ENCODE data around the gene FCHSD2.
A peak's percentile ranks its signal among the peaks of the same experiment; 100 is the strongest.
"Not testable (repeated sequence)": the region's sequence is repeated elsewhere in the genome, so short reads cannot be mapped to it uniquely, and the experiment has no call there.

Gene FCHSD2

GRCh38 chr11:72798361-72798760 is 343.8 kb downstream of the FCHSD2 start:
- no peak overlapping the region for H3K4me3 ChIP-seq (ENCODE audit: low read length in 2 of 2)
- H3K27ac ChIP-seq (ENCODE audit: low read depth in 2 of 2, low read length in 2 of 2), result no peak overlapping the region

DNA sequence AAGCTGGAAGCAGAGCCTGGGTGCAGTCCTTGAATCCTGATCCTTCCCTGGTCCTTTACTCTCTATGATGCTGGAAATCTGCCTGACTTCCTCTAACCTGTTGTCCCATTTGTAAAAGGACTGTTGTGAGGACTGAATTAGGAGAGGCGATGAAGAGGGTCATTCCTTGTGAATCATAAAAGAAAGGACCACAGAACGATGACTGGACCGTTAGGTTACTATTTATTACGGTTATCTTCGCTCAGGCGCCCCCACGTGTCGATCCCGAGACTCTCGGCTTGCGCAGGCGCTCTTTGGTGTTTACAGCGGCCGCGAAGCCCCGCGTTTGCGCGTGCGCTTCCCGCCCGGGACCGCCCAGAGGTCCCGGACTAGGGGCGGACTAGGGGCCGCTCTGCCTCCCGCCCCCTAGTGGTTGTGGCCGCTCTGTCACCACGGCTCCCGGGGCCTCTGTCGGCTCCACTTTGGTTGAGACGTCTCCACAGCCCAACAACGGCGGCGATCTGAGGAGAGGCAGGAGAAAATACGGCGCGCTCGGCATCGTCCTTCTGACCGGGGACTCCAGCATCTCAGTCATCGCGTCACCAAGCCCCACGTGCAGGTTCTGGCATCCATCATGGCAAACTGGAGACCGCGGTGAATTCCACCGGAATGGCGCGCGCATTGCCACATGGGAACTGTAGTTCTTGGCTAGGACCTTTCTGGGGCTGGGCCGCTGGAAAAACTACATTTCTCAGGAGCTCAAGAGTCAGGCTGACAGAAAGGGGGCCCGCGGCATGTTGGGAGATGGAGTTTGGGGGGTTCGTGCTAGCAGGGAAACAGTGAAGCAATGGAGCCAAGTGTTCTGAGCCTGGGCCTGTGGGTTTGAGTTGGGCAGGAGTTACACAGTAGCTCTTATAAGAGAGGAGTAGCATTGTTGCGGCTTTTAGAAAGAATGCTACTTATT is 348.4 kb downstream of the FCHSD2 start, which contains the start of gene STARD10:
TSS of gene STARD10 (minus strand) at position 623 of the 943 bp plus-strand sequence. CDS start 12,866 bp downstream, outside the sequence.
- Histone ChIP-seq H3K9ac (ENCODE audit: low read depth in 1 of 2, low read length in 2 of 2) (peak within 1 kb of the TSS; percentile 77 to 82), H3K36me3 (ENCODE audit: control insufficient read depth in 2 of 2, insufficient read depth in 2 of 2, low read length in 2 of 2) (no peaks in the 10 kb centered on the region), H3K27ac (ENCODE audit: low read depth in 2 of 2, low read length in 2 of 2) (peak within 1 kb of the TSS; percentile 88 to 89), H3K9me3 (ENCODE audit: control insufficient read depth in 2 of 2, low read length in 2 of 2) (no peaks in the 10 kb centered on the region), H3K27me3 (ENCODE audit: control insufficient read depth in 2 of 2, insufficient read depth in 2 of 2, low read length in 2 of 2) (no peaks in the 10 kb centered on the region), H3K4me3 (ENCODE audit: low read length in 2 of 2) (peak within 1 kb of the TSS; percentile 86 to 94), H3K4me1 (ENCODE audit: control insufficient read depth in 2 of 2, insufficient read depth in 2 of 2, low read length in 2 of 2) (peaks cover 19 to 21% of the 10 kb centered on the region in 2 donors)

More at GRCh38 chr11:72798361-72798760, 343.8 kb downstream of the FCHSD2 start:
- Histone ChIP-seq H3K4me1 (ENCODE audit: control insufficient read depth in 2 of 2, insufficient read depth in 2 of 2, low read length in 2 of 2) (peaks cover 7% of the 10 kb centered on the region in 2 donors), H3K27me3 (ENCODE audit: control insufficient read depth in 2 of 2, insufficient read depth in 2 of 2, low read length in 2 of 2) (no peaks in the 10 kb centered on the region), H3K9ac (ENCODE audit: low read depth in 1 of 2, low read length in 2 of 2) (no peak overlapping the region), H3K36me3 (ENCODE audit: control insufficient read depth in 2 of 2, insufficient read depth in 2 of 2, low read length in 2 of 2) (no peaks in the 10 kb centered on the region), H3K9me3 (ENCODE audit: control insufficient read depth in 2 of 2, low read length in 2 of 2) (no peaks in the 10 kb centered on the region)

- peak overlapping the region in 1 of 2 donors; percentile 41 for H3K4me3 ChIP-seq (ENCODE audit: low read length in 2 of 2)
- H3K36me3 ChIP-seq (ENCODE audit: control insufficient read depth in 2 of 2, insufficient read depth in 2 of 2, low read length in 2 of 2), result no peaks in the 10 kb centered on the region
- H3K27me3 ChIP-seq (ENCODE audit: control insufficient read depth in 2 of 2, insufficient read depth in 2 of 2, low read length in 2 of 2), result no peaks in the 10 kb centered on the region
- H3K9me3 ChIP-seq (ENCODE audit: control insufficient read depth in 2 of 2, low read length in 2 of 2), result no peaks in the 10 kb centered on the region
- peaks cover 21 to 23% of the 10 kb centered on the region in 2 donors for H3K4me1 ChIP-seq (ENCODE audit: control insufficient read depth in 2 of 2, insufficient read depth in 2 of 2, low read length in 2 of 2)
- peak overlapping the region; percentile 7 to 41 for H3K9ac ChIP-seq (ENCODE audit: low read depth in 1 of 2, low read length in 2 of 2)
- H3K27ac ChIP-seq (ENCODE audit: low read depth in 2 of 2, low read length in 2 of 2), result peak overlapping the region; percentile 39 to 70
Measured at GRCh38 chr11:72793076-72793424, 349.1 kb downstream of the FCHSD2 start.

- no peaks in the 10 kb centered on the region for H3K36me3 ChIP-seq (ENCODE audit: control insufficient read depth in 2 of 2, insufficient read depth in 2 of 2, low read length in 2 of 2)
- H3K27ac ChIP-seq (ENCODE audit: low read depth in 2 of 2, low read length in 2 of 2), result peak overlapping the region in 1 of 2 donors; percentile 39
- no peaks in the 10 kb centered on the region for H3K9me3 ChIP-seq (ENCODE audit: control insufficient read depth in 2 of 2, low read length in 2 of 2)
- no peaks in the 10 kb centered on the region for H3K27me3 ChIP-seq (ENCODE audit: control insufficient read depth in 2 of 2, insufficient read depth in 2 of 2, low read length in 2 of 2)
- no peak overlapping the region for H3K9ac ChIP-seq (ENCODE audit: low read depth in 1 of 2, low read length in 2 of 2)
- peaks cover 26 to 28% of the 10 kb centered on the region in 2 donors for H3K4me1 ChIP-seq (ENCODE audit: control insufficient read depth in 2 of 2, insufficient read depth in 2 of 2, low read length in 2 of 2)
- no peak overlapping the region for H3K4me3 ChIP-seq (ENCODE audit: low read length in 2 of 2)
Measured at GRCh38 chr11:72792437-72793021, 349.6 kb downstream of the FCHSD2 start.

DNA sequence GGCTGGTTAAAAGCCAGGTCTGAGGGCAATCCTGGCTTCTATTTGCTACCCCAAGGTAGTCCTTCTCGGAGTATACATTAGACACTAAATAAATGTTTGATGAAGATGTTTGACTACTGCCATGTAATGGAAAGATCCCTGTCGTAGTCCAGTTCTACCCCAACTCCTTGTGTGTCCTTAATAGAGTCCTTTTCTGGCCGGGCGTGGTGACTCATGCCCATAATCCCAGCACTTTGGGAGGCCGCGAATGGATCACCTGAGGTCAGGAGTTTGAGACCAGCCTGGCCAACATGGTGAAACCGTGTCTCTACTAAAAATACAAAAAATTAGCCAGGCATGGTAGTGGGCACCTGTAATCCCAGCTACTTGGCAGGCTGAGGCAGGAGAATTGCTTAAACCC is 350.9 kb downstream of the FCHSD2 start:
- H3K9ac ChIP-seq (ENCODE audit: low read depth in 1 of 2, low read length in 2 of 2); H3K4me3 ChIP-seq (ENCODE audit: low read length in 2 of 2); H3K27me3 ChIP-seq (ENCODE audit: control insufficient read depth in 2 of 2, insufficient read depth in 2 of 2, low read length in 2 of 2); H3K27ac ChIP-seq (ENCODE audit: low read depth in 2 of 2, low read length in 2 of 2); H3K9me3 ChIP-seq (ENCODE audit: control insufficient read depth in 2 of 2, low read length in 2 of 2); H3K36me3 ChIP-seq (ENCODE audit: control insufficient read depth in 2 of 2, insufficient read depth in 2 of 2, low read length in 2 of 2): not testable (repeated sequence)
- H3K4me1 ChIP-seq (ENCODE audit: control insufficient read depth in 2 of 2, insufficient read depth in 2 of 2, low read length in 2 of 2), result peaks cover 39 to 41% of the 10 kb centered on the region in 2 donors

DNA sequence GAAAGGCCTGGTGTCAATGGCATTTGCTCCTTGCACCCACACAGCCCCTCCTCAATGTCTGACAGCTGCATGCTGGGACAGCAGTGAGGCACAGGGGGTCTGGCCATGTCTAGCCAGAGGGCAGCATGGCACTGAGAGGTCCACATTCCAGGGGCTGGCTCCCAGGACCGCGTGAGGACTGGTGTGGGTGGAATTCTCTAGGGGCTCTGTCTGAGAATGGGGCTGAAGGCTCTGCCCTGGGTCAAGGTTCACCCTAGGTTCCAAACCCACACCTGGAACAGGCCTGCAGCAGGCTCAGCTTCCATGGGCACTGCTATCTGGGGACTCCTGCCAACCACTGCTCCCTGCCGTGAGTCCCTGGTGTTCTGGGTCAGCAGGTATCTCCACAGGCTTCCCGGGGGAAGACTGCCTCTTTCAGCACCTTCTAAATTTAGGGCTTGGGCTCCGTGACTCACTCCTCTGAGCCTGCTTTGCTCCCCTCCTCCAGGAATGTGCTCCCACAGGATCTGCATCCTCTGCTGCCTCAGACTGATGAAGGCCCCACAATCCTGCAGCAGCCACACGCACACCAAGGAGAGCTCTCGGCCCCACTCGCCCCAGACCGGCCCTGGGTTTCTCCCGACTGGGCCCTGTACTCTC is 352.5 kb downstream of the FCHSD2 start:
- H3K9ac ChIP-seq (ENCODE audit: low read depth in 1 of 2, low read length in 2 of 2), result no peak overlapping the region
- H3K9me3 ChIP-seq (ENCODE audit: control insufficient read depth in 2 of 2, low read length in 2 of 2), result no peaks in the 10 kb centered on the region
- no peak overlapping the region for H3K4me3 ChIP-seq (ENCODE audit: low read length in 2 of 2)
- no peaks in the 10 kb centered on the region for H3K27me3 ChIP-seq (ENCODE audit: control insufficient read depth in 2 of 2, insufficient read depth in 2 of 2, low read length in 2 of 2)
- H3K27ac ChIP-seq (ENCODE audit: low read depth in 2 of 2, low read length in 2 of 2), result no peak overlapping the region
- peaks cover 53 to 54% of the 10 kb centered on the region in 2 donors for H3K4me1 ChIP-seq (ENCODE audit: control insufficient read depth in 2 of 2, insufficient read depth in 2 of 2, low read length in 2 of 2)
- no peaks in the 10 kb centered on the region for H3K36me3 ChIP-seq (ENCODE audit: control insufficient read depth in 2 of 2, insufficient read depth in 2 of 2, low read length in 2 of 2)

GRCh38 chr11:72788241-72788640 is 353.9 kb downstream of the FCHSD2 start:
- Histone ChIP-seq H3K9ac (ENCODE audit: low read depth in 1 of 2, low read length in 2 of 2) (peak overlapping the region; percentile 47 to 72), H3K27ac (ENCODE audit: low read depth in 2 of 2, low read length in 2 of 2) (peak overlapping the region; percentile 91 to 93), H3K4me1 (ENCODE audit: control insufficient read depth in 2 of 2, insufficient read depth in 2 of 2, low read length in 2 of 2) (peaks cover 56 to 57% of the 10 kb centered on the region in 2 donors), H3K36me3 (ENCODE audit: control insufficient read depth in 2 of 2, insufficient read depth in 2 of 2, low read length in 2 of 2) (no peaks in the 10 kb centered on the region), H3K27me3 (ENCODE audit: control insufficient read depth in 2 of 2, insufficient read depth in 2 of 2, low read length in 2 of 2) (no peaks in the 10 kb centered on the region), H3K4me3 (ENCODE audit: low read length in 2 of 2) (peak overlapping the region in 1 of 2 donors; percentile 52), H3K9me3 (ENCODE audit: control insufficient read depth in 2 of 2, low read length in 2 of 2) (no peaks in the 10 kb centered on the region)

DNA sequence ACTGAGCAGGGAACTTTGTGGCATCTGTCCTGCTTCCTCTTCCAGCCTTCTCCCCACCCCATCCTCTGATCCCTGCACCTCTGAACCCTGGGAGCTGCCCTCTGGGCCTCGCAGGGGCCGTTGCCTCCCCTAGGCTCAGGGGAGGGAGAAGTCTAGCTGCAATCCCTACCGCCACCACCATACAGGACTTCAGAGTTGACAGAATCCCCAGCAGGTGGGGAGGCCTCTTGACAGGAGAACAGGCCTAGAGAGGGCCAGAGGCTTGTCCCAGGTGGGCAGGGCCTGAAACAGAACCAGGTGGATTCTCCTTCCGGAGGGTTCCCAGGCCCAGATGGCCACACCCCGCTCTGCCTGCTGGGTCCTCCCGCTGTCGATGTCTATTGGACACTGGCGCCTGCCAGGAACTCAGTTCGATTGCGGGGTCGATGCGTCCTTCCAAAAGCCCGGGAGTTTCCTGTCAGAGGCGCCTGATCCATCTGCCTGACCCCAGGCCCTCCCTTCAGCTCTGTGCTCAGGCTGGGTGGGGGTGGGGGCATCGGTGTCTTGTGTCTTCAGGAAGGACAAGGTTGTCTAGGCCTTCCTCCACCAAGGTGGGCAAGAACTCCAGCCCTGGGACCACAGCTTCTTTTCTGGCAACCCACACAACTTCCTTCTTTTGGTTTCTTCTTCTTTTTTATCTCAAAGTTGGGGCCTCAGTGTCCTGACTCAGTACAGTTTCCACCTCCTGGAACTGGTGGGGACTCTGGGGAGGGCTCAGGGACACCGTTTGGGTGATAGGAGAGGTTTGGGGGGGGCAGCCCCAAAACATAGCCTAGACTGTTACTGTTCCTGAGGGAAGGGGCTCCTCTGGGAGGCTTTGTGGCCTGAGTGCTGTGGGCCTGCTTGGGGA is 354.7 kb downstream of the FCHSD2 start:
- H3K27me3 ChIP-seq (ENCODE audit: control insufficient read depth in 2 of 2, insufficient read depth in 2 of 2, low read length in 2 of 2), result no peaks in the 10 kb centered on the region
- peak overlapping the region; percentile 91 to 93 for H3K27ac ChIP-seq (ENCODE audit: low read depth in 2 of 2, low read length in 2 of 2)
- peak overlapping the region; percentile 47 to 72 for H3K9ac ChIP-seq (ENCODE audit: low read depth in 1 of 2, low read length in 2 of 2)
- no peaks in the 10 kb centered on the region for H3K36me3 ChIP-seq (ENCODE audit: control insufficient read depth in 2 of 2, insufficient read depth in 2 of 2, low read length in 2 of 2)
- H3K4me1 ChIP-seq (ENCODE audit: control insufficient read depth in 2 of 2, insufficient read depth in 2 of 2, low read length in 2 of 2), result peaks cover 60 to 64% of the 10 kb centered on the region in 2 donors
- peak overlapping the region; percentile 45 to 52 for H3K4me3 ChIP-seq (ENCODE audit: low read length in 2 of 2)
- H3K9me3 ChIP-seq (ENCODE audit: control insufficient read depth in 2 of 2, low read length in 2 of 2), result no peaks in the 10 kb centered on the region

Data from mucosa of rectum (tissue), 2 donors.